ENCODE data around the gene TAS2R40. TPM values are rescaled to one million over a fixed set of nuclear protein-coding genes. Genes with fewer than 3 reads are reported as not detected.
"Not testable (repeated sequence)": the region's sequence is repeated elsewhere in the genome, so short reads cannot be mapped to it uniquely, and the experiment has no call there.

Gene TAS2R40
- total and polyA plus RNA-seq, 2 donors from 2014 or later = not detected

DNA sequence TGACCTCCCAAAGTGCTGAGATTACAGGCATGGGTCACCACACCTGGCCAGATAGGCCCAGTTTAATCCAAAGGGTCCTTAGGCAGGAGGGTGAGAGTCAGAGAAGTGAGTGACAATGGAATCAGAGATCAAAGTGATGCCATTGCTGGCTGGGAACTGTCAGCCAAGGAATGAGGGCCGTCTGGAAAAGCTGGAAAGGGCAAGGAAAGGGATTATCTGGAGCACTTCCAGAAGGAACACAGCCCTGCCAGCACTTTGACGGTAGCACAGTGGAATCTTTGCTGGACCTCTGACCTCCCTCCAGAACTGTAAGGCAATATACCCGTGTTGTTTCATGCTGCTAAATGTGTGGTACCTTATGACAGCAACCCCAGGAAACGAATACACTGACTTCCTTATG lies 11.3 kb upstream of the TAS2R40 start:
- Histone ChIP-seq H3K27me3 (ENCODE audit: control insufficient read depth, insufficient read depth, low read length) (no peaks in the 10 kb centered on the region), H3K4me3 (ENCODE audit: low read length in 3 of 3) (no peak overlapping the region), H3K27ac (ENCODE audit: low read depth in 2 of 2, low read length in 2 of 2) (no peak overlapping the region), H3K9ac (ENCODE audit: low read length in 3 of 3) (no peak overlapping the region), H3K4me1 (ENCODE audit: control insufficient read depth in 2 of 3, insufficient read depth in 2 of 3, low read depth in 1 of 3, low read length in 3 of 3) (no peaks in the 10 kb centered on the region), H3K36me3 (ENCODE audit: control insufficient read depth in 2 of 3, insufficient read depth in 3 of 3, low read length in 3 of 3) (no peaks in the 10 kb centered on the region), H3K9me3 (ENCODE audit: control insufficient read depth in 2 of 3, insufficient read depth in 1 of 3, low read length in 3 of 3) (no peaks in the 10 kb centered on the region)
- intact Hi-C loops (cut with DNase I) = loop anchor here (5.0 to 10.0 kb wide), 2 partner anchors 203 to 356 kb away; partner anchors contain the start of gene EPHB6
- DNase-seq (no peak), FAIRE-seq (no peak)
- TF ChIP-seq, protein P1, sequence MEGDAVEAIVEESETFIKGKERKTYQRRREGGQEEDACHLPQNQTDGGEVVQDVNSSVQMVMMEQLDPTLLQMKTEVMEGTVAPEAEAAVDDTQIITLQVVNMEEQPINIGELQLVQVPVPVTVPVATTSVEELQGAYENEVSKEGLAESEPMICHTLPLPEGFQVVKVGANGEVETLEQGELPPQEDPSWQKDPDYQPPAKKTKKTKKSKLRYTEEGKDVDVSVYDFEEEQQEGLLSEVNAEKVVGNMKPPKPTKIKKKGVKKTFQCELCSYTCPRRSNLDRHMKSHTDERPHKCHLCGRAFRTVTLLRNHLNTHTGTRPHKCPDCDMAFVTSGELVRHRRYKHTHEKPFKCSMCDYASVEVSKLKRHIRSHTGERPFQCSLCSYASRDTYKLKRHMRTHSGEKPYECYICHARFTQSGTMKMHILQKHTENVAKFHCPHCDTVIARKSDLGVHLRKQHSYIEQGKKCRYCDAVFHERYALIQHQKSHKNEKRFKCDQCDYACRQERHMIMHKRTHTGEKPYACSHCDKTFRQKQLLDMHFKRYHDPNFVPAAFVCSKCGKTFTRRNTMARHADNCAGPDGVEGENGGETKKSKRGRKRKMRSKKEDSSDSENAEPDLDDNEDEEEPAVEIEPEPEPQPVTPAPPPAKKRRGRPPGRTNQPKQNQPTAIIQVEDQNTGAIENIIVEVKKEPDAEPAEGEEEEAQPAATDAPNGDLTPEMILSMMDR (IDR thresholded peaks at IDR 0.05; ENCODE audit: borderline replicate concordance, extremely low read depth, insufficient read depth) = no peak

DNA sequence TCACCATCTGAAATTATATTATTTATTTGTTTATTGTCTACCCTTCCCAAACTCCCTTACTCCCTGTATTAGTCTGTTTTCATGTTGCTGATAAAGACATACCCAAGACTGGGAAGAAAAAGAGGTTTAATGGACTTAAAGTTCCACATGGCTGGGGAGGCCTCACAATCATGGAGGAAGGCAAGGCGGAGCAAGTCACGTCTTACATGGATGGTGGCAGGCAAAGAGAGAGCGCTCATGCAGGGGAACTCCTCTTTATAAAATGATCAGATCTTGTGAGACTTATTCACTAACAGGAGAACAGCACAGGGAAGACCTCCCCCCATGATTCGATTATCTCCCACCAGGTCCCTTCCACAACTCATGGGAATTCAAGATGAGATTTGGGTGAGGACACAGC lies 8.4 kb upstream of the TAS2R40 start:
- H3K4me1 ChIP-seq (ENCODE audit: control insufficient read depth in 2 of 3, insufficient read depth in 2 of 3, low read depth in 1 of 3, low read length in 3 of 3); H3K9ac ChIP-seq (ENCODE audit: low read length in 3 of 3); H3K9me3 ChIP-seq (ENCODE audit: control insufficient read depth in 2 of 3, insufficient read depth in 1 of 3, low read length in 3 of 3); H3K27ac ChIP-seq (ENCODE audit: low read depth in 2 of 2, low read length in 2 of 2); FAIRE-seq; DNase-seq; H3K27me3 ChIP-seq (ENCODE audit: control insufficient read depth, insufficient read depth, low read length); H3K36me3 ChIP-seq (ENCODE audit: control insufficient read depth in 2 of 3, insufficient read depth in 3 of 3, low read length in 3 of 3); H3K4me3 ChIP-seq (ENCODE audit: low read length in 3 of 3): not testable (repeated sequence)
- intact Hi-C loops (cut with DNase I) = loop anchor here (5.0 to 10.0 kb wide), 2 partner anchors 206 to 359 kb away; partner anchors contain the start of gene EPHB6

DNA sequence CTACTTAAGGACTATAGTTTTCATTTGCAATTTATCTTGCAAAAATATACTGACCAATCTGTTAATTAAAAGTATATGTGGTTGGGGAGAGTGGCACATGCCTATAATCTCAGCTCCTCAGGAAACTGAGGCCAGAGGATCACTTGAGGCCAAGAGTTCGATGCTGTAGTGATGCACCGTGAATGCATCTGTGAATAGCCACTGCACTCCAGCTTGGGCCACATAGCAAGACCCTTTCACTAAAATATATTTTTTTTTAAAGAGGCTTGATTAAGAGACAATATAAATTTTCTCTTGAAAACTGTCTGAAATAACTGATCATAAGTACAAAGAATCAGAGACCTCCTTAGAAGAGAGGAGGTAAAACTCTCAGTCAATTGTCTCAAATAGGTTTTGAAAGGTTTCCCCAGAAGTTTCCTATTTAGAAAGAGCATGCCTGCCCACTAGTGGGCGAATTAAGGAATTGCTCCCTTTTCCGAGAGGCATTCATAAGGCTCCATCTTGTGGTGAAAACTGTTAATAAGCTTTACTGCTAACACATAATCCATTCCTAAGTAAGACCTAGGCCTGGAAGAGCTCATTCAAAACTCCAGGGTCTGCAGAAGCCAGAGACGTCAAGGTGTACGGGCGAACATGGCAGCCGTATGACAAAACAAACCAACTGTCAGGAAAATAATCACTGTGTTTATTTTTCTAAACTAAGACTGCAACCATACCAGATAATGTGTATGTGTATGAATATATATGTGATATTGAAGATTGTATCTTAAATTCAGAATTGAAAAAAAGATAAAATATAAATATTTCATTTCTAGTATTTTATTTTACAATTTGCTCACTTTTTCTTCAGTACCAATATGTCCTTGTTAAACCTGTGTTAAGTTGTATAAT lies 6.8 kb upstream of the TAS2R40 start:
- no peaks in the 10 kb centered on the region for H3K27me3 ChIP-seq (ENCODE audit: control insufficient read depth, insufficient read depth, low read length)
- intact Hi-C loops (cut with DNase I) = loop anchor here (5.0 to 10.0 kb wide), 2 partner anchors 208 to 360 kb away; partner anchors contain the start of gene EPHB6
- TF ChIP-seq, protein P1 (IDR thresholded peaks at IDR 0.05; ENCODE audit: borderline replicate concordance, extremely low read depth, insufficient read depth) = peak; percentile 100
- no peak overlapping the region for H3K4me3 ChIP-seq (ENCODE audit: low read length in 3 of 3)
- no peak overlapping the region for H3K9ac ChIP-seq (ENCODE audit: low read length in 3 of 3)
- peak; percentile 97 for FAIRE-seq
- H3K27ac ChIP-seq (ENCODE audit: low read depth in 2 of 2, low read length in 2 of 2) = no peak overlapping the region
- peak in 4 of 5 donors; percentile 66 to 93 (median 81) for DNase-seq
- H3K4me1 ChIP-seq (ENCODE audit: control insufficient read depth in 2 of 3, insufficient read depth in 2 of 3, low read depth in 1 of 3, low read length in 3 of 3) = no peaks in the 10 kb centered on the region
- H3K9me3 ChIP-seq (ENCODE audit: control insufficient read depth in 2 of 3, insufficient read depth in 1 of 3, low read length in 3 of 3) = no peaks in the 10 kb centered on the region
- no peaks in the 10 kb centered on the region for H3K36me3 ChIP-seq (ENCODE audit: control insufficient read depth in 2 of 3, insufficient read depth in 3 of 3, low read length in 3 of 3)

DNA sequence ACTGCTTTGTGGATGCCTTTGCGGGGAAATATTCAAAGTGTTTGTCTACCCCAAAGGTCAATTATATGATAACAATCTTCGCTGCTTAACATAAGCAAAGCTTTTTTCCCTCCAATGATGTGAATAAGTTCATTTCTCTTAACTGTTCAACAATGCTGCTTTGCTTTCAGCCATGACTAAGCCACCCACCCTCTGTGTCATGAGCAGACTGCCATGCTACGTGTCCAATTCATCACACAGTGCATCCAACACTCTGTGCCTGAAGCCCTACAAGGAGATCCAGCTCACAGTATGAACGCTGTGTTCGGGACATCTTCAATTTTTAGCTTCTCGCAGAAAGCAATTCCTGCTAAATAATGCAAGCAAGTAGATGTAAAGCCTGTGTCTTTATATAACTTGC lies 5.7 kb upstream of the TAS2R40 start:
- no peak overlapping the region for H3K9ac ChIP-seq (ENCODE audit: low read length in 3 of 3)
- no peak overlapping the region for H3K4me3 ChIP-seq (ENCODE audit: low read length in 3 of 3)
- TF ChIP-seq, protein P1 (IDR thresholded peaks at IDR 0.05; ENCODE audit: borderline replicate concordance, extremely low read depth, insufficient read depth) = no peak
- H3K27me3 ChIP-seq (ENCODE audit: control insufficient read depth, insufficient read depth, low read length) = no peaks in the 10 kb centered on the region
- FAIRE-seq (no peak), DNase-seq (no peak)
- no peak overlapping the region for H3K27ac ChIP-seq (ENCODE audit: low read depth in 2 of 2, low read length in 2 of 2)
- no peaks in the 10 kb centered on the region for H3K36me3 ChIP-seq (ENCODE audit: control insufficient read depth in 2 of 3, insufficient read depth in 3 of 3, low read length in 3 of 3)
- H3K9me3 ChIP-seq (ENCODE audit: control insufficient read depth in 2 of 3, insufficient read depth in 1 of 3, low read length in 3 of 3) = no peaks in the 10 kb centered on the region
- H3K4me1 ChIP-seq (ENCODE audit: control insufficient read depth in 2 of 3, insufficient read depth in 2 of 3, low read depth in 1 of 3, low read length in 3 of 3) = no peaks in the 10 kb centered on the region
- intact Hi-C loops (cut with DNase I) = loop anchor here (10.0 kb wide), 1 partner anchor 361 kb away; the partner anchor contains the start of gene EPHB6
